Stimulated activated naive CD8-positive, alpha-beta T cell treated with anti-CD3 and anti-CD28 coated beads, Interleukin-15, Interleukin-2, amounts not matched to agents 100 U/mL and 50 U/mL, for 24 hours (primary cell): ENCODE data around the gene PREB.
"Not testable (repeated sequence)": the region's sequence is repeated elsewhere in the genome, so short reads cannot be mapped to it uniquely, and the experiment has no call there.

Experiments used
- ATAC-seq: fragments of 150-1000 bp; cut with Tn5 transposase; one replicate; pipeline ENCODE4 v1.10.0; 2021
- DNase-seq: peaks from one replicate; pipeline ENCODE4 v3.0.0; 2021

PREB gene, protein sequence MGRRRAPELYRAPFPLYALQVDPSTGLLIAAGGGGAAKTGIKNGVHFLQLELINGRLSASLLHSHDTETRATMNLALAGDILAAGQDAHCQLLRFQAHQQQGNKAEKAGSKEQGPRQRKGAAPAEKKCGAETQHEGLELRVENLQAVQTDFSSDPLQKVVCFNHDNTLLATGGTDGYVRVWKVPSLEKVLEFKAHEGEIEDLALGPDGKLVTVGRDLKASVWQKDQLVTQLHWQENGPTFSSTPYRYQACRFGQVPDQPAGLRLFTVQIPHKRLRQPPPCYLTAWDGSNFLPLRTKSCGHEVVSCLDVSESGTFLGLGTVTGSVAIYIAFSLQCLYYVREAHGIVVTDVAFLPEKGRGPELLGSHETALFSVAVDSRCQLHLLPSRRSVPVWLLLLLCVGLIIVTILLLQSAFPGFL

DNA sequence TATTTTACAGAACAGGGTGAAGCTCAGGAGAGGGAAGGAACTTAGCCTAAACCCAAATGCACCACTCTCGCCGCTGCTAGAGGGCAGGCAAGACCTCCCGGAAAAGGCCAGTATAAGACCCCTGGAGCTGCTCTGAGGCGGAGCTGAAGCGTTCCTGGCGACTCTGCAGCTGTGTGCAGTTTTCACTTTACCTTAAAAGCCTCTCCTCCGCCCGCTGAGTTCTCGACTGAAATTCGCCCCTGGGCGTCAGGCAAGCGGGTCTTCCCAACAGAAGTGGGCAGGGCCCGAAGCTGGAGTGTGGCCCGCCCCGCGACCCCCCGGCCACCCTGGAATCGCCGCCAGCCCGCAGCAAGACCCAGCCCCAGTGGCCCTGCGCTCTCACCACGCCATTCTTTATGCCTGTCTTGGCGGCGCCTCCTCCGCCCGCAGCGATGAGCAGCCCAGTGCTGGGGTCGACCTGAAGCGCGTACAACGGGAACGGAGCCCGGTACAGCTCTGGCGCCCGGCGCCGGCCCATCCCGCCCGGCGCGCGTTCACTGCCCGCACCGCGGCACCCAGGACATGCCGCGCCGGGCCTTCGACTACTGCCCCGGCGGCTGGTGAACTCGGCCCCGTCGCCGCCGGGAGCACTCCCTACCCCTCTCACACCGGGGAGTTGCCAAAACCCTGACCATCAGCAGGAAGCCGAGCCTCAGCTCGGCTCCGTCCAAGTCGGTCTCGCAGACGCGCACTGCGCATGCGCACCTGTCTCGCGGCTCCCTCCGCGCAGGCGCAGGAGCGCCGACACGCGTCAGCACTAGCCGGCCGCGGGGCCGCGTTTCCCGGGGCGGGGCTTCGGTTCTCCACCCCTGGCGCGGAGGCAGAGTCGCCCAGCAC, at the start of gene PREB:
PREB (minus strand) TSS at position 732 of the 876 bp plus-strand sequence; CDS start at position 517, 215 bp downstream.
- peak; percentile 92 for ATAC-seq
- peak; percentile 100 for DNase-seq

DNA sequence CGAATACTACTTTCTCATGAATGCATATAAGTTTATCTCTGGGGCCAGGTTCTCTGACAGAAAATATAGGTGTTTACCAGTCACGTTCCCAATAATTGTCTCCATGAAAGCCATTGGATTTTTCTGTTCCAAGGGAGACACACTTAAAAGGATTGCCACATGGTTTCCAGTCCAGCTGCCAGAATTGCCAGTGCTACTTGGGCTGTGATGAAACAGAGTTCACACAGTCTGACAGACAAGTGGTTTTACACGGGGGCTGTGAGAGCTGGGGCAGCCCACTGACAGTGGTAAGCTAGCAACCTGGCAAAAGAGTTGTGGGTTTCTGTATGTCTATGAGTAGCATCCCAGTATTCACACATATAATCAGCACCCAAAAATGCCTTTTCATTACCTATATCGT, 49.7 kb upstream of the PREB start:
- DNase-seq: no peak
- no peak for ATAC-seq

DNA sequence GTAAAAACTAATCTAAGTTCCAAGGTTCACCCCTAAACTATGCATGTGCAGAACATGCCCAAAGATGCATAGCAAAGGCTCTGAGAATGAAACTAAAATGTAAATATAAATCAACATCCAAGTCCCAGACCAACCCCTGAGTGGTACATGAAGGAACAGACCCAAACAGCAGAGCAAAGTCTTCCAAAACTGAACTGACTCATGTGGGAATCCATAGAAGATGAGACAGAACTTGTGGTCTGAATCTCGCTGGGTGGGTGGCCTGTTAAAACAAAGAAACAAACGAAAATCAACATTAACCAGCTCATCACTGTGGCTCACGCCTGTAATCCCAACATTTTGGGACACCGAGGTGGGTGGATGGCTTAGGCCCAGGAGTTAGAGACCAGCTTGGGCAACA, 47.9 kb upstream of the PREB start:
- DNase-seq (no peak), ATAC-seq (no peak)

DNA sequence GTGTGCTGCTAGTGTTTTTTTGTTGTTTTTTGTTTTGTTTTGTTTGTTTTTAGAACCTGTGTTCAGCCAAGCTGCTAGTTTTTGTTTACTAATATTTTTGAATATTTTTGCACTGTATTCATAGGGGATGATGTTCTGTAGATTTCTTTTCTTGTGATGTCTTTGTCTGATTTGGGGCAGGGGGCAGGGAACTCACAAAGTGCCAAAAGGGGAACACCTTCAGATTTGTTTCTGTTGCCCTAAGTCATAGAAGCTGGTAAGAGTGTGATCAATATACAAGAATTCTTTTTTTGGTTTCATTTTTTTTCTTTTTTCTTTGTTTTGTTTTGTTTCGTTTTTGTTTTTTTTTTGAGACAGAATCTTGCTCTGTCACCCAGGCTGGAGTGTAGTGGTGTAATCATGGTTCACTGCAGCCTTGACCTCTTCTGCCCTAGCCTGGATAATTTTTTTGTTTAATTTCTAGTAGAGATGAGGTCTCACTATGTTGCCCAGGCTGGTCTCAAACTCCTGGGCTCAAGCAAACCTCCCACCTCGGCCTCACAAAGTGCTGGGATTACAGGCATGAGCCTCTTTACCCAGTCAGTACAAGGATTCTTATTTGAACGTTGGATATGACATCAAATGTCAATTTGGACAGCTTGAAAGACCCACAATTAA, 45.0 kb upstream of the PREB start:
- DNase-seq: no peak
- ATAC-seq: no peak

DNA sequence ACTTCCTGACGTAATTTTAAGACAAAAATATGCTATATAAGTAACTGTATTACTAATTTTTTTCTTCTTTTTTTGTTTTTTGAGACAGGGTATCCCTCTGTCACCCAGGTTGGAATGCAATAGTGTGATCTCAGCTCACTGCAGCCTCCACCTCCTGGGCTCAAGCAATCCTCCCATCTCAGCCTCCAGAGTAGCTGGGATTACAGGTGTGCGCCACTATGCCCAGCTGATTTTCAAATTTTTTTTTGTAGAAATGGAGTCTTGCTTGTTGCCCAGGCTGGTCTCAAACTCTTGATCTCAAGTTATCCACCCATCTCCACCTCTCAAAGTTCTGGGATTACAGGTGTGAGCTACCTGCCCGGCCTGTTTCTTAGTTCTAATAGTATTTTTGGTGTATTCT, 44.0 kb upstream of the PREB start:
- no peak for ATAC-seq

DNA sequence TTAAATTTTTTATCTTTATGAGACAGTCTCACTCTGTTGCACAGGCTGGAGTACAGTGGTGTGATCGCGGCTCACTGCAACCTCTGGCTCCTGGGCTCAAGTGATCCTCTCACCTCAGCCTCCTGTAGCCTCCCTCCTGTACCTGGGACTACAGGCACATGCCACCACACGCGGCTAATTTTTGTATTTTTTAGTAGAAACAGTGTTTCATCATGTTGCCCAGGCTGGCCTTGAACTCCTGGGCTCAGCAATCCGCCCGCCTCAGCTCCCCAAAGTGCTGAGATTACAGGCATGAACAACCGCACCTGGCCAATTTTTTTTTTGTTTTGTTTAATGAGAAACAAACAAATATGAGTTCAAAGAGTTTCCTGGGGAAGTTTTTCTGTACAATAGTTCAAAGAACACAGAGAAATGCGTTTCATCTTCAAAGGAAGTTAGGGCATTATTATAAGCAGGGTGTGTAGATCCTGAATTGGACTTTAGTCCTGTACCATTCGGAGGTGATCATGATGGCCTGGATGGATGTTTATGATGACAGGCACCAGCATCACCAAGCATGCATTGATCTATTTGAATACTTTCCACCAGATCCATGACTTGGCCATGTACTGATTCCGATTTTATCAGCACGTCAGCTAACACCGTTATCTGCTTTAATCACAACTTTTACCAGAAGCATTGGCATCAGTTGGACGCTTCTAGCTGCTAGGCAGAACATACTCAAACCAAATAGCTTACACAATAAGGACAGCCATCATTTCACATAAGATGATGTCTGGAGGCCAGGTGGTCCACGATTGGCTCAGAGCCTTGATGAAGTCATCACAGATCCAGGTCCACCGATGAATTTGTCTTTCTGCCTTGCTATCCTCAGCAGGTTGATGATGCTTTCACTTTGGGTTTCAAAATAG, 43.3 kb upstream of the PREB start:
- DNase-seq: no peak

More for the DNA sequence above, 44.0 kb upstream of the PREB start:
- DNase-seq: no peak

DNA sequence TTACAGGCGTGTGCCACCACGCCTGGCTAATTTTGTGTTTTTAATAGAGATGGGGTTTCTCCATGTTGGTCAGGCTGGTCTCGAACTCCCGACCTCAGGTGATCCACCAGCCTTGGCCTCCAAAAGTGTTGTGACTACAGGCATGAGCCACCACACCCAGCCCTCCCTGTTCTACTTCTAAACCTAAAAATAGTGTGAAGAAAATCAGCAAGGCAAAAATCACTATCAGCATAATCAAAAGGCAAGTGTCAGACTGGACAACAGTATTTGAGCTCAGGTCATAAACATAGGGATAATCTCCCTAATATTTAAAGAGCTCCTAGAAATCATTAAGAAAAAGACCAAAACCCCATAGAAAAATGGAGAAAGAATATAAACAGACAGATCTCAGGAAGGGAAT, 41.3 kb upstream of the PREB start:
- not testable (repeated sequence) for DNase-seq, ATAC-seq

More for the DNA sequence above, 43.3 kb upstream of the PREB start:
- ATAC-seq: no peak

DNA sequence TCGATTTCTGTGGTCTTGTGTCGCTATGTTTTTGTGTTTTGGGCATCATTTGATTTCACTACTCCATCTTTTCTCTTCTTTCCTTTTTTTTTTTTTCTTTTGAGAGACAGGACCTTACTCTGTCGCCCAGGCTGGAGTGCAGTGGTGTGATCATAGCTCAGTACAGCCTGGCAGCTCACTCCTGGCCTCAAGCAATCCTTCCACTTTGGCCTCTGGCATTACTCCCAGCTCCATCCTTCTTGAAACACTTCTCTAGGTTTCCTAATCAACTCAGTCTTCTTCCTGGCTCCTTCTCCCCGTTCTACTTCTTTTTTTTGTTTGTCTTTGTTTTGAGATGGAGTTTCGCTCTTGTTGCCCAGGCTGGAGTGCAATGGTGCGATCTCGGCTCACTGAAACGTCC, 40.9 kb upstream of the PREB start:
- ATAC-seq (no peak), DNase-seq (no peak)

DNA sequence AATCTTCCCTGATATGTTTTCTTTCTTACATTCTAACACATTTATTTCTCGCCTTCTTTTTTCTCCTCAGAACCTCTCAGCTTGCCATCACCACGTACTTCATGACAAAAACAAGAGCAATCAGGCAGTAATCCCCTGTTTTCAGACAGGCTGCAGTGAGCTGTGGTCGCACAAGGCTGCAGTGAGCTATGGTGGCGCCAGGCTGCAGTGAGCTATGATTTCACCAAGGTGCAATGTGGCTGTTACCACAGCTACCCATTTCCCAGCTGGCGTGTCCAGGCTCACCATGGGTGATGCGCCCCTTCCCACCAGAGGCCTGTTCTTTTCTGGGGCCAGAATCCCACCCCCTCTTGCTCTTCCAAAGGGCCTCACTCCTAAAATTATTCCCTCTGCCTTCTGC, 40.2 kb upstream of the PREB start:
- ATAC-seq (no peak), DNase-seq (no peak)

DNA sequence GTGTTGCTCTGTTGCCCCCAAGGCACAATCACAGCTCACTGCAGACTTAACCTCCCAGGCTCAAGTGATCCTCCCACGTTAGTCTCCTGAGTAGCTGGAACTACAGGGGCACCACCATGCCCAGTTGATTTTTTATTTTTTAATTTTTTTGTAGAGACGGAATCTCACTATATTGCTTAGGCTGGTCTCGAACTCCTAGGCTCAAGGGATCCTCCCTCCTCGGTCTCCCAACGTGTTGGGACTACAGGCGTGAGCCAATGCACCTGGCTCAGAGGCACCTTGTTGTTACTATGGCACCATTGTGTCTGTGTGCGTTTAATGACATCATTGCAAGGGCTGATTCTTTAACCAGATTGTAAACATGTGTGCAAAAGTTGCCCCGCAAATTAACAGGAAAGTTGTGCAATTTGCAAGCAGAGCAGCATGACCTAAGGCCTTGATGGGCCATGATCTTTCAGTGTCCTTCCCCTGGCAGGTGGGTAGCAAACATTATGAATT, 37.0 kb upstream of the PREB start:
- no peak for ATAC-seq
- no peak for DNase-seq

DNA sequence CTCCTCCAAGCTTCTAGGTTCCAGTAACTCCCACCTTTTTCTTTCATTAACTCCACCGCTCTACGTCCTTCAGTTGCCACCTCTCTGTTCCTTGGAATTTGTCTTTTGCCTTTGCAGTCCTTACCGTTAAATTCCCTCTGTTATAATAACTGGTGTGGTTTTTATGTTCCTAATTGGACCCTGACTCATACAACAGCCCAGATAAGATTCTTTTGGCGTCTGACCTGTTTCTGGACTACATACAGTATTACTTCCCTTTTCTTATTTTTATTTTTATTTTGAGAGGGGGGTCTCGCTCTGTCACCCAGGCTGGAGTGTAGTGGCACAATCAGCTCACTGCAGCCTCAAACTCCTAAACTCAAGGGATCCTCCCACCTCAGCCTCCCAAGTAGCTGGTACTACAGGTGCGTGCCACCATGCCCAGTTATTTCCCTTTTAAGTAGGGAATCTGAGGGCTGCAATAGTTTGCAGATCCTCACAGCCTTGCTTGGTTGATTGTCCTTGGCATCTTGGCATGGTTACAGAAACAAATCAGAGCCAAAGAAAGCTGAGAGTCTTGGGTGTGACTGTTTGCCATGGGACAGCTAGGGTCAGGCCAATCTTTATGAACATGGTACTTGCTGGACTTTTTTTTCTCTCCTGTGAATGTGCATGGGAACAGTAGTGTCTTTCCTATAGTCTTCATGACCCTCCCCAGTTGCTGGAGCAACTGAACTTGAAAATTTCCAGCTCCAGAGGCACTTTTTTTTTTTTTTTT, 36.3 kb upstream of the PREB start:
- ATAC-seq: no peak
- no peak for DNase-seq

DNA sequence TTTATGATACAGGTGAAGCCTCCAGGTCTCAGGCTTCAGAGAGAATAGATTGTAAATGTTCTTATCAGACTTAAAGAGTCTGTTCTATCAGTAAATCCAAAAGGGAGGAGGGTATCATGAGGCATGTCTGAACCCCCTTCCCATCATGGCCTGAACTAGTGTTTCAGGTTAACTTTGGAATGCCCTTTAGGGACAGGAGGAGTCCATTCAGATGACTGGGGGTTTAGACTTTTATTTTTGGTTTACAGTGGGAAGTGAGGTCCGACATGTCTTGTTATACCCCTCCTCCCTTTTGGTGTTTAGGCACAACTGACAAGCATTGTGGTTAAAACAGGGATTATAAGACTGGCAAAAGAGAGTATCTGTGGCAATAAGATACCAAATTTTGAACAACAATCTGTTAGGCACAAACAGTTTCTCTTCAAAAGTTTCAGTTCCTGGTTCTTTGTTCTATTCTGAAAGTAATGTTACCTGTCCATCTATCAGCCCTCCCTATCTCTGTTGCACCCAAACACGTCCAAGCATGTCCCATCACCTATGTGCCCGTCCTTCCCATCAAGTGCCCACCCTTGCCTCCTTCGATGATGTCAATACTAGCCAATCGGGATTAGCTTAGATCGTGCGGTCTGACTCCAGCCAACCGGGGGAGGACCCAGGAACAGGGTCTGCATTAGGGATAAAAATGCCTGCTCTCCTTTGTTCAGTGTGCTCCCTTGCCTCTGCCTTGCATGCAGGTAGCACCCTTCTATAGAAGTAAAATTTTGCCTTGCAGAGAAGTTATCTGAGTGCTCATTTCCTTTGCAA, 30.7 kb upstream of the PREB start:
- ATAC-seq: no peak
- no peak for DNase-seq

DNA sequence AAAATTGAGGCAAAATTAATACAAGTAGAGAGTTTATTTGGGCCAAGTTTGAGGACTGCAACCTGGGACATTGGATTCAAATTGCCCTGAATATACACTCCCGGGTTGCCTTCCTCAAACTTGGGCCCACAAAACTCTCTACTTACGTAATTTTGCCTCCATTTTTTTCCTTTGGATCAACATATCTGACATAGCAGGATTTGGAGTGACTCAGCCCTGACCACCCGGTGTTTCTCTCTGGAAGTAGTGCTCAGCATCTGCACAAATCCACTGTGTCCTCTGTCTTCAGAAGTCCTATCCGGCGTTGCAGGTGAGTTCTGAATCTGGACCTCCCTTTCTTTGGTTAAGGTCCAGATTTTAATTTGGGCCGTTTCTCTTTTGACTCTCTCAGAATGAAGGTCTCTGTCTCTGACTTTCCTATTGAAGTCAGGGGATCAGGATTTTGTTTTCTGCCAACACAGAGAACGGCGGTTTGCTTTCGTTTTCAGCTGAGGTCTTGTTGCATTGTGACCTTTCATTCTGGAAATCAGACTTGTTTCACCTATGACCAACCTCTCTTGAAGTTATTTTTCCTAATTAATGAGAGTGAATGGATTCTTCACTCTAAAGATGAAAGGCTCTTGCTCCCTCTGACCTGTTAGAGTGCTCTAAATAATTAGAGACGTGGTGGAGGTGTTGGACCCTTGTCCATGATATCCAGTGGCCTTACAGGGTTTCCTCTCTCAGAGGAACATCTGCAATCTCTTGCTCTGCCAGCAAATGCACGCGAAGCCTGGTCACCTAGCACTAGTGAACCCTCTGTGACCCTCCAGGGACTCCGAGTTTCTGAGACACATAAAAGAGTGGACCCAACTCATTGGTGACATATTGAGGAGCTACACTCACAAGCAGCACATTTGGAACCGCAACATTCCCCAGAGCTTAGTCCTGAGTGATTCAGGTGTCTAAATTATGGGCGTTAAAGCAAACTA, 28.0 kb upstream of the PREB start:
- ATAC-seq (no peak), DNase-seq (no peak)

DNA sequence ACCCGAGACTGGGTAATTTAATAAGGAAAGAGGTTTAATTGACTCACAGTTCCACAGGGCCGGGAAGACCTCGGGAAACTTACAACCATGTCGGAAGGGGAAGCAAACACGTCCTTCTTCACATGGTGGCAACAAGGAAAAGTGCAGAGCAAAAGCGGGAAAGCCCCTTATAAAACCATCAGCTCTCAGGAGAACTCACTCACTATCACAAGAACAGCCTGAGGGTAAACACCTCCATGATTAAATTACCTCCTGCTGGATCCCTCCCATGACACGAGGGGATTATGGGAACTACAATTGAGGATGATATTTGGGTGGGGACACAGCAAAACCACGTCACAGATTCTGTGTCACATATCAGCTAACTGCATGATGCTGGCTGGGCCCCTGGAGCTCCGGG, 25.8 kb upstream of the PREB start:
- ATAC-seq (no peak), DNase-seq (no peak)

DNA sequence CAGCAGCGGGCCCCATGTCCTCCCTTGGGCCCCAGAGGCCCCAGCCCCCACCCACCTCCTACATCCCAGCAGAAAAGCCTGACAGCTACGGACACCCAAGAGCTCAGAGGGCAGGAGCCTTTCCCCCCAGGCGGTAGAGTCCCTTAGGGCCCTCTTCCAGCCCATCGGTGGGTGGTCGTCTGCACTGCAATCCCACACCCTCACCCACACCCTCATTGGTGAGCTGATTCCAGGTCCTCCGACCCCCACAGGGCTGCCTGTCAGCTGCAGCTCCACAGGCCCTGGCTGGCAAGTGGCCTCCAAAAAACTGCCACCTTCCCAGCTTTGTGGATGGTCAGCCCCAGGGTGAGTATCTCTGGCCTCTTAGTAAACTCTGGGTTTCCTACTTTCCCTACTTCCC, 24.8 kb upstream of the PREB start:
- ATAC-seq (no peak), DNase-seq (no peak)

DNA sequence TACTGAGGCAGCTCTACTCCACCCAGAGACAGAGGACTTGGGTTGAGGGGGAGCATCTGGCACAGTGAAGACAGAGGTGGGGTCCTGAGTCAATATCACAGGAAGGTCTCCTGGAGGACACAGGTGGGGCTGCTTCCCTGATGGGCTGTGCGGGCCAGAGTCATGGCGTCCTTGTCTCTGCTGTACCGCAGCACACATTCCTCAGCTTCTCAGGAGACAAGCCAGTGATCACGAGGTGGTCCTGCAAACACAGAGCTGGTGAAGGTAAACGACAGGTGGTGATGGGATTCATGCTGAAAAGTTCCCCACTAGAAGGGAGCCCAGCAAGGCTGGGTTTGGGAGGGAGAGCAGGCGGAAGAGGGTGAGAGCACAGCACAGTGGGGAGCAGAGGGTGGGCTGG, 24.0 kb upstream of the PREB start:
- DNase-seq: no peak
- ATAC-seq: no peak

DNA sequence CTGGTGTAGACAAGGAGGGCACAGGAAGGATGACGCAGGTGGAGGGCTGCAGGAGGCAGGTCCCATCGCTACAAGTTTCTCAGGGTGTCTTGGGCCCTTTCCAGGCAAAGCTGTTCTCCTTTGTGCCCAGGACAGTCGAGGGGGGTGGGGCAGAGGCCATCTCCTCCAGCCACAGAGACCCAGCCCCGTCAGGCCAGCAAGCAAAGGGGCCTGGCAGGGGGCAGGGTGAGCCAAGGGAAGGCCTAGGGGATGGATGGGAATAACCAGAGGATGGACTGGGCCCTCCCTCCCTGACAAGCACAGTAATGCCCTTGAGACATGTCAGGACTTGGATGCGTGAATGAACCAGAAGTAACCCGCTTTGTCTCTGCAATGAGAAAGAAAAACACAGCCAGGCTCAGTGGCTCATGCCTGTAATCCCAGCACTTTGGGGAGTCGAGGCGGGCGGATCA, 20.7 kb upstream of the PREB start:
- ATAC-seq (no peak), DNase-seq (no peak)

DNA sequence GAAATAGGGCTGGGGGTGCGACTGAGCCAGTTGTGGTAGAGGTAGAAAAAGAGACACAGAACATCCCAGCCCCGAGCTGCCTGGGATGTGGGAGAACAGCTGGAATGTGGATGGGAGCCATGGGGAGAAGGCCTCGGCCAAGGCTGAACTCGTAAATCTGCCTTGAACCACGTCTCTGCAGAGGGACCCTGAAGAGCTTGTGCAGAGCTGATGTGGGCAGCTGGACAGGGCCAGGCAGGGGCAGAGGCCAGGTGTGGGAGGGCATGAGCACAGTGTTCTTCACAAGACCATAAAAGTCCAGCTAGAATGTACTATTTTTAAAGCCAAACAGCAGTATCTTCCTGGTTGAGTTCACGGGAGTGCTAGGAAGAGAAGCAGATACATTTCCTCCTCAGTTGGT, 20.1 kb upstream of the PREB start:
- DNase-seq: no peak
- ATAC-seq: no peak
